Adipose tissue (tissue), 3 donors: Measurements from ENCODE around the gene LIME1. TPM values are rescaled to one million over a fixed set of nuclear protein-coding genes. Genes with fewer than 3 reads are reported as not detected.

Experiments
- H3K27ac ChIP-seq: one replicate; pipeline ENCODE4 v1.5.1; 2013; ENCODE audit warnings: low read depth, low read length
- WGBS, 3 donors: extraction: QIAGEN DNeasy Blood & Tissue Kit; methylation state at CpG; one replicate each; pipeline ENCODE4 v1.1.7; 2013; 5-methylcytosine and 5-hydroxymethylcytosine counted together
- polyA plus RNA-seq, 3 donors: library from polyadenylated mRNA; stranded (reverse); fragments of 200-250 nt; gene quantifications; one replicate each; pipeline ENCODE4 v1.2.3, GENCODE V29; 2013
- donor health status: healthy with polysubstance abuse.
- donor health status: Bipolar disorder and iron deficiency.
- donor health status: healthy.

LIME1 gene
- polyA plus RNA-seq, 3 donors = 5.2 to 16.7 (median 10.7) TPM

DNA sequence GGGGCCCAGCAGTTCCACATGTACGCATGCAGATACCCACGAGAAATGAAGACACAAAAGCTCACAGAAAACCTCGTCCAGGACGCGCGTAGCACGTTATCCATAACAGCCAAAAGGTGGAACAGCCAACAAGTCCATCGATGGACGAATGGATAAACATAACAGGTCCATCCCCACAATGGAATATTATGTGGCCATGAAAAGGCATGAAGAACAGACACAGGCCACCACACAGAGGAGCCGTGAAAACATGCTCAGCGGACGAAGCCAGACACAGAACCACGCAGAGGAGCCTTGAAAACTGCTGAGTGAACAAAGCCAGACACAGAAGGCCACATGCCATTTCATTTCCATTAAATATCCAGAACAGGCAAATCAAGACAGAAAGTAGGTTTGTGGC, 41.1 kb downstream of the LIME1 start:
- H3K27ac ChIP-seq = no peak overlapping the region
- 95 to 97% (median 95%) methylated on average over 13 of the region's 13 CpGs for WGBS, 3 donors

DNA sequence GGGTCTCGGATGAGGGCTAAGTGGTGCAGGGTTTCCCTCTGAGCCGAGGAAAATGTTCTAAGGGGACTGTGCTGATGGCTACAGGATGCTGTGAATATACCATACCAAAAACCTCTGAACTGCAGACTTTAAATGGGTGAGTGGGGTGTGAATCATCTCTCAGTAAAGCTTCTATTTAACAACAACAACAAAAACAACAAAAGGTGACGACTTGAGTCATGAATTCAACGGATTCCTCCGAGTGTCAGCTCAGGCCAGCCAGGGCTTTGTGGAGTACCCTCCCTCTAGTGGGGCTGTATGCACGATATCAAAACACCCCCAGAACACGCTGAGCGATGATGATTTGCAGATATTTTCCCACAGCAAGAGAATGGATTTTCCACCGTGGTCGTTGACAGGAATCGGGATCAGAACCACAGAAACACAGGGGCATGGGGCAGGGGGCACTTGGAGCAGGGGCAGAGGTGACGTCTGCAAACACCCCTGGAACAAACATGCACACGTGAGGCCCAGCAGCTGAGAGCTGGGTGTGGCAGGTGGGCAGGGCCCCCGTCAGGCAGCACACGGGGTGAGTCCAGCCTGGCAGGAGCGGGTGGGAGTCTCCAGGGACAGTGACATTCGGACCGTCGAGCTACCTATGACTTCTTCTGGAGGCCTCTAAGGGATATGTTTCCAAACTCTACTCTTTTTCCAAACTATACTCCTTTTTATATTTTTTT, 41.7 kb downstream of the LIME1 start:
- H3K27ac ChIP-seq = no peak overlapping the region
- 61 to 66% (median 63%) methylated on average over 19 of the region's 19 CpGs for WGBS, 3 donors

DNA sequence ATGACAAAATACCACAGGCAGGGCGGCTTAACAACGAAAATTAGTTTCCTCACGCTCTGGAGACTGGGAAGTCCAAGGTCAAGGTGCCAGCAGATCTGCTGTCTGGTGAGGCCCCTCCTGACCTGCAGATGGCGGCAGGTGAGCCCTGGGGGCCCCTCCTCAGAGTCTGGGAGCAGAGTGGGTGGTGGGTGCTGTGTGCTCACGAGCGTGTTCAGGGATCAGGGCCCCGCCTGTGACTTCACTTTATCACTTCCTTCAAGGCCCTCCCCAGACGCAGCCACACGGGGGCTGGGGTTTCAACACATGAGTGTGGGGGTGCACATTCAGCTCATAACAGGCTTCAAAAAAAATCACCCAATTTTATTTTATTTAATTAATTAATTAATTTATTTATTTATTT, 42.4 kb downstream of the LIME1 start:
- H3K27ac ChIP-seq = no peak overlapping the region
- 64 to 76% (median 76%) methylated on average over 9 of the region's 9 CpGs for WGBS, 3 donors

DNA sequence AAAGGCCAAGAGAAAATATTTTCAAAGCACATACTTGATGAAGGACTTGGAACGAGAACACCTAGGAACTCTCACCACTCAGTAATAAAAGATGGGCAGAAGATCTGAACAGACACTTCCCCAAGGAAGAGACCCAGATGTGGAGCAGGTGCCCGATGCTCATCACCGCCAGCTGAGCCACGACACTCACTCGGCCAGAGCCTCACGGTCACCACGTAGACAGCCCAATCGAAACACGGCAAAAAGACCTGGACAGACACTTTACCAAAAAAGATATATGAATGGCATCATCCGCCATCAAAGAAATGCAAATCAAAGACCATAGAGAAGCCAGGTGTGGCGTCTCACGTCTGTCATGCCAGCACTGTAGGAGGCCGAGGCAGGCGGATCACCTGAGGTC, 44.7 kb downstream of the LIME1 start:
- 85 to 93% (median 91%) methylated on average over 14 of the region's 14 CpGs for WGBS, 3 donors
- H3K27ac ChIP-seq = no peak overlapping the region

DNA sequence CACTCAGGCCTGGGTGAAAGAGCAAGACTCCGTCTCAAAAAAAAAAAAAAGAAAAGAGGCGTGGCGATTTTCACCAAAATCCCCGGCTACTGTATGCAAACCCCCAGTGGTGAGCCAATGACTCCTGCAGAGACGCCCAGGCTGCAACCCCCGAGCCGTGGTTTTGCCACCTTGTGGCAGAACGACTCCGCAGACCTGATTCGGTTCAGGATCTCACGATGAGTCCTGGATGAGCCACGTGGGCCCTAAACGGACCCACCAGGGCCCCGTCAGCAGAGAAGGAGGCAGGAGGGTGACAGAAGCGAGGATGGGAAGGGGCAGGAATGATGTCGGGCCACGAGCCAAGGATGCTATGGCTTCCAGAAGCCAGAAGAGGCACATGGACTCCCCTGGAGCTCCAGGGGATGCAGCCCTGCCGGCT, 45.6 kb downstream of the LIME1 start:
- WGBS, 3 donors = 61 to 75% (median 73%) methylated on average over 17 to 18 of the region's 18 CpGs
- H3K27ac ChIP-seq = no peak overlapping the region

DNA sequence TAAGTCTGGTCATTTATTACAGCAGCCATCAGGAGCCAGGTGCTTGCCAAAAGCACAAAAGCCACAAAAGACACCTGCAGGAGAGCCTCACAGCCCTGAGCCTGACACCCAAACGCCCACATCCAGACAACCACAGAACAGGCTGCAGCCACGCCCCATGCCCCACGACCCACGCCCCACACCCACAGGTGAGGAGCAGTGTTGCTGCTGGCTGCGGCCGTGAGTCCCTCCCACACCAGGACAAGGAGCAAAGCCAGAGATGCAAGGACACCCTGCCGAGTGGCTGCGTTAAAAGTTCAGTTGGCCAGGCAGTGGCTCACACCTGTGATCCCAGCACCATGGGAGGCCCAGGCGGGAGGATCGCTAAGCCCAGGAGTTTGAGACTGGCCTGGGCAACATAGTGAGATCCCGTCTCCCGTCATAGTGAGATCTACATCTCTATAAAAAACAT, 46.1 kb downstream of the LIME1 start:
- no peak overlapping the region for H3K27ac ChIP-seq
- 81 to 90% (median 89%) methylated on average over 12 of the region's 12 CpGs for WGBS, 3 donors

DNA sequence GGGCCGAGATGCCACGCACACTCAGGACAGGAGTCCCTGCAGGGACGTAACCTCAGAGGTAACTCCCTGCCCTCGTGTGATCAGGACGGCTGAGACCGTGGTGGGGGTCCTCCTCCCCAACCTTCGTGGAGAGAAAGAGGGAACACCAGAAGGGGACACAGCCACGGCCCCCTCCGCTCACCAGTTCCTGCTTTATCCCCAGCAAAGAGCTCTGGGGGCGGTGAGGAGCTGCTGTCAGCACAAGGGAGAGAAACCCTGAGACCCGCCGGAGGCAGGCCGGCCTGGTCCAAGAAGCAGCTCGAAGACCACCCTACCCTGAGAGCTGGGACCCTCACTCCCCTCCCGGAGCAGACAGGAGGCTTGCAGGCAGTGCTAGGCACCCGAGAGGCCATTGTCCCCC, 47.5 kb downstream of the LIME1 start:
- no peak overlapping the region for H3K27ac ChIP-seq
- 77 to 86% (median 84%) methylated on average over 15 to 16 of the region's 16 CpGs for WGBS, 3 donors

DNA sequence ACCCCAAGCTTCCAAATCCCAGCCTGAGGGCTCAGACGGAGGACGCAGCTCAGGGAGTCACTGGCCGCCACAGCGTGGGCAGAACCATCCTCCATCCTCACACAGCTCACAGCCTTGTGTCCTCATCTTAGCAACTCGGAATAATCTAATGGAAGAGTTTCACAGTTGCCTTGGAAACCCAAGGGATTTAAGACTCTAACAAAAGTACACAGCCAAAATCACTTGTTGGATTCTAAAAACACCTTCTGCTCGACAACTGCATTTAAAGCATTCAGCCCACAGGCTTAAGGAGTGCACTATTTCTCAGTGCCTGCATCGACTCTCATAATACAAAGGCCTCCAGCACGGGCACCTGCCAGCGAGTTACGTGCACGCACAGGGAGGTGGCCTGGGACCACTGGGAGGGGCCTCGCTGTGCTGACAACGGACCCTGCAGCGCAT, 49.2 kb downstream of the LIME1 start:
- 63 to 74% (median 71%) methylated on average over 14 of the region's 14 CpGs for WGBS, 3 donors
- H3K27ac ChIP-seq = no peak overlapping the region

DNA sequence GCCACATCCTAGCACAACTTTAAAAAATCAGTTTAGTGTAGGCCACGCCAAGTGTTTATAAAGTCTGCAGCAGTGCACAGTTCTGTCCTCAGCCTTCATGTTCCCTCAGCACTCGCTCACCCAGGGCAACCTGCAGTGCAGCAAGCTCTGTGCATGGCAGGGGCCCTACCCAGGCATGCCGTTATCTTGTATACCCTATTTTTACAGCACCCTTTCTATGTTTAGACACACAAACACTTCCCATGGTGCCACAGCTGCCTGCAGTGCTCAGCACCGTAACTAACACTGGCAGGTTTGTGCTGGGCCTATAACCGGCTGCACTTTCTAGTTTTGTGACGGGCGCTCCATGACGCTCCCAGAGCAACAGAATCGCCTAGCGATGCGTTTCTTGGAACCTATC, 50.8 kb downstream of the LIME1 start:
- 87 to 93% (median 90%) methylated on average over 11 of the region's 11 CpGs for WGBS, 3 donors
- H3K27ac ChIP-seq = no peak overlapping the region

DNA sequence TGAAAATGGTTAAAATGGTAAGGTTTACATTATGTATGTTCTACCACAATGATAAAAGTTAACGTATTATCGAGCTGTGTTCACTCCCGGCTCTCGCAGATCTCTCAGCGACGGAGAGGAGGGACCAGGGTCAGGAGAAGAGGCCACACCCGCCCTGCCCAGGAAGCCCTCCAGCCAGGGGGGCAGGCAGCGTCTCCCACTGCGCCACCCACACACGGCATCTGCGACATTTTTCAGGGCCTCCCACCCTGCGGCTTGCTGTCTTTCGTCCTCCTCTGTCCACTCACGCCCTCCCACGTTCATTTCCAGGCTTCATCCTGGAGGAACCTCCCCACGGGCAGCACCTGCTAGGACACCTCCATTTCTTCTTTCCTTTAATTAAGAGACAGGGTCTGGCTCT, 51.3 kb downstream of the LIME1 start:
- 73 to 83% (median 78%) methylated on average over 16 of the region's 16 CpGs for WGBS, 3 donors
- H3K27ac ChIP-seq = no peak overlapping the region

Other genes with a start within 250 kb of the LIME1 start
- gene EEF1A2, start 237.6 kb upstream of the LIME1 start, polyA plus RNA-seq = 10 to 100 TPM in 1 of 3 donors, 1 to 10 TPM in 2; 1.2 to 24.4 (median 3.2) TPM
- gene PPDPF, start 215.9 kb upstream of the LIME1 start, polyA plus RNA-seq = 100 to 1,000 TPM; 195 to 215 (median 203) TPM
- gene PTK6, start 199.3 kb upstream of the LIME1 start, polyA plus RNA-seq = 1 to 10 TPM in 2 of 3 donors, not detected in 1; 1.6 to 3.6 TPM
- gene SRMS, start 188.9 kb upstream of the LIME1 start, polyA plus RNA-seq = under 1 TPM in 1 of 3 donors, not detected in 2; 0.06 TPM
- 1 to 10 TPM in 1 of 3 donors, under 1 TPM in 2; 0.17 to 1.0 (median 0.36) TPM for gene FNDC11, start 182.5 kb upstream of the LIME1 start, polyA plus RNA-seq
- 10 to 100 TPM; 11.3 to 22.0 (median 13.3) TPM for gene HELZ2, start 162.4 kb upstream of the LIME1 start, polyA plus RNA-seq
- gene GMEB2, start 109.6 kb upstream of the LIME1 start, polyA plus RNA-seq = 1 to 10 TPM; 6.9 to 9.6 (median 7.5) TPM
- gene STMN3, start 83.2 kb upstream of the LIME1 start, polyA plus RNA-seq = 10 to 100 TPM; 10.6 to 16.9 (median 12.6) TPM
- gene RTEL1, start 78.4 kb upstream of the LIME1 start, polyA plus RNA-seq = 10 to 100 TPM in 2 of 3 donors, 1 to 10 TPM in 1; 7.3 to 16.1 (median 11.8) TPM
- gene TNFRSF6B, start 40.0 kb upstream of the LIME1 start, polyA plus RNA-seq = 10 to 100 TPM in 1 of 3 donors, 1 to 10 TPM in 2; 7.4 to 92.8 (median 9.3) TPM
- 10 to 100 TPM; 26.9 to 50.8 (median 40.9) TPM for gene ARFRP1, start 28.7 kb upstream of the LIME1 start, polyA plus RNA-seq
- 10 to 100 TPM; 13.2 to 33.0 (median 30.7) TPM for gene ZGPAT, start 28.6 kb upstream of the LIME1 start, polyA plus RNA-seq
- 100 to 1,000 TPM in 1 of 3 donors, 10 to 100 TPM in 2; 28.3 to 137 (median 72.8) TPM for gene SLC2A4RG, start 3.1 kb downstream of the LIME1 start, polyA plus RNA-seq
- gene ZBTB46, start 94.6 kb downstream of the LIME1 start, polyA plus RNA-seq = 1 to 10 TPM; 1.8 to 8.2 (median 6.1) TPM
- 1 to 10 TPM in 1 of 3 donors, under 1 TPM in 1, not detected in 1; 0.72 to 1.2 TPM for gene ABHD16B, start 124.8 kb downstream of the LIME1 start, polyA plus RNA-seq
- 100 to 1,000 TPM in 1 of 3 donors, 10 to 100 TPM in 2; 34.8 to 109 (median 88.8) TPM for gene TPD52L2, start 128.6 kb downstream of the LIME1 start, polyA plus RNA-seq
- 10 to 100 TPM; 19.0 to 22.9 (median 21.1) TPM for gene DNAJC5, start 158.5 kb downstream of the LIME1 start, polyA plus RNA-seq
- 10 to 100 TPM; 28.9 to 44.6 (median 33.1) TPM for gene UCKL1, start 219.8 kb downstream of the LIME1 start, polyA plus RNA-seq
- gene ZNF512B, start 233.3 kb downstream of the LIME1 start, polyA plus RNA-seq = 10 to 100 TPM in 1 of 3 donors, 1 to 10 TPM in 2; 7.4 to 10.2 (median 9.1) TPM
- 1 to 10 TPM; 2.0 to 2.7 (median 2.6) TPM for gene SAMD10, start 243.0 kb downstream of the LIME1 start, polyA plus RNA-seq
- gene PRPF6, start 244.5 kb downstream of the LIME1 start, polyA plus RNA-seq = 10 to 100 TPM; 28.9 to 37.2 (median 34.1) TPM